MM.1S (cell line): ENCODE results near the gene TMEM253.

ENCODE experiments used
- DNase-seq: peaks from one replicate; pipeline ENCODE4 v3.0.0-alpha.2; 2015
- H2AFZ ChIP-seq: fragments of 300-600 bp; sonication (generic); 2 replicates; pipeline ENCODE4 v1.6.0; 2016; ENCODE audit warnings: antibody characterized with exemption, low read length
- H3F3A ChIP-seq: fragments of 300-600 bp; sonication (generic); 2 replicates; pipeline ENCODE4 v1.6.1; 2016; ENCODE audit warnings: mild to moderate bottlenecking, antibody characterized with exemption, low read length, moderate library complexity, mixed read lengths; ENCODE audit not compliant: insufficient read depth
- H3K27ac ChIP-seq: fragments of 300-600 bp; sonication (generic); 2 replicates; pipeline ENCODE4 v1.5.1; 2016; ENCODE audit warnings: mild to moderate bottlenecking, low read length
- H3K27me3 ChIP-seq: fragments of 300-600 bp; sonication (generic); replicated peaks from 2 replicates; pipeline ENCODE4 v1.6.0; 2016; ENCODE audit warnings: low read length; ENCODE audit not compliant: insufficient read depth
- H3K36me3 ChIP-seq: fragments of 300-600 bp; sonication (generic); replicated peaks from 2 replicates; pipeline ENCODE4 v1.6.1; 2016; ENCODE audit warnings: mild to moderate bottlenecking, low read length, mixed read lengths; ENCODE audit not compliant: insufficient read depth
- H3K4me1 ChIP-seq: fragments of 300-600 bp; sonication (generic); 2 replicates; pipeline ENCODE4 v1.6.1; 2016; ENCODE audit warnings: low read length, mixed read lengths
- H3K4me2 ChIP-seq: fragments of 300-600 bp; sonication (generic); 2 replicates; pipeline ENCODE4 v1.6.0; 2016; ENCODE audit warnings: low read depth, low read length
- H3K4me3 ChIP-seq: fragments of 300-600 bp; sonication (generic); 2 replicates; pipeline ENCODE4 v1.5.1; 2016; ENCODE audit warnings: low read length, mixed read lengths
- H3K79me2 ChIP-seq: fragments of 300-600 bp; sonication (generic); 2 replicates; pipeline ENCODE4 v1.6.1; 2016; ENCODE audit warnings: mixed run types, low read length, mixed read lengths
- H3K9ac ChIP-seq: fragments of 300-600 bp; sonication (generic); 2 replicates; pipeline ENCODE4 v1.6.1; 2016; ENCODE audit warnings: low read length, mixed read lengths
- H3K9me2 ChIP-seq: fragments of 300-600 bp; sonication (generic); replicated peaks from 2 replicates; pipeline ENCODE4 v1.6.1; 2016; ENCODE audit warnings: mild to moderate bottlenecking, low read length, mixed read lengths; ENCODE audit not compliant: insufficient read depth
- H3K9me3 ChIP-seq: fragments of 300-600 bp; sonication (generic); replicated peaks from 2 replicates; pipeline ENCODE4 v1.6.1; 2016; ENCODE audit warnings: mild to moderate bottlenecking, low read length, mixed read lengths; ENCODE audit not compliant: insufficient read depth
- H4K20me1 ChIP-seq: fragments of 300-600 bp; sonication (generic); 2 replicates; pipeline ENCODE4 v1.6.1; 2016; ENCODE audit warnings: mild to moderate bottlenecking, low read length, moderate library complexity, mixed read lengths; ENCODE audit not compliant: insufficient read depth
- EZH2 ChIP-seq: fragments of 300-600 bp; sonication (generic); optimal IDR thresholded peaks from 2 replicates; pipeline ENCODE3; 2017; ENCODE audit warnings: low read depth, mild to moderate bottlenecking, antibody characterized with exemption, low read length, mixed read lengths
- EZH2phosphoT487 ChIP-seq: fragments of 300-600 bp; sonication (generic); IDR thresholded peaks from 2 replicates; pipeline ENCODE4 v1.6.1; 2018; ENCODE audit warnings: antibody characterized with exemption, low read length
- TF ChIP-seq, protein P1 (sequence below): fragments of 300-600 bp; sonication (generic); IDR thresholded peaks from 2 replicates; pipeline ENCODE4 v1.5.1; 2016; ENCODE audit warnings: antibody characterized with exemption, low read length, mixed read lengths

Gene TMEM253

GRCh38 chr14:21106176-21106497, 5.3 kb downstream of the TMEM253 start:
- TF ChIP-seq EZH2 (no peak), EZH2phosphoT487 (no peak)
- TF ChIP-seq, protein P1, sequence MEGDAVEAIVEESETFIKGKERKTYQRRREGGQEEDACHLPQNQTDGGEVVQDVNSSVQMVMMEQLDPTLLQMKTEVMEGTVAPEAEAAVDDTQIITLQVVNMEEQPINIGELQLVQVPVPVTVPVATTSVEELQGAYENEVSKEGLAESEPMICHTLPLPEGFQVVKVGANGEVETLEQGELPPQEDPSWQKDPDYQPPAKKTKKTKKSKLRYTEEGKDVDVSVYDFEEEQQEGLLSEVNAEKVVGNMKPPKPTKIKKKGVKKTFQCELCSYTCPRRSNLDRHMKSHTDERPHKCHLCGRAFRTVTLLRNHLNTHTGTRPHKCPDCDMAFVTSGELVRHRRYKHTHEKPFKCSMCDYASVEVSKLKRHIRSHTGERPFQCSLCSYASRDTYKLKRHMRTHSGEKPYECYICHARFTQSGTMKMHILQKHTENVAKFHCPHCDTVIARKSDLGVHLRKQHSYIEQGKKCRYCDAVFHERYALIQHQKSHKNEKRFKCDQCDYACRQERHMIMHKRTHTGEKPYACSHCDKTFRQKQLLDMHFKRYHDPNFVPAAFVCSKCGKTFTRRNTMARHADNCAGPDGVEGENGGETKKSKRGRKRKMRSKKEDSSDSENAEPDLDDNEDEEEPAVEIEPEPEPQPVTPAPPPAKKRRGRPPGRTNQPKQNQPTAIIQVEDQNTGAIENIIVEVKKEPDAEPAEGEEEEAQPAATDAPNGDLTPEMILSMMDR, result no peak
- Histone ChIP-seq H3K27ac (peak overlapping the region; percentile 56; the same call in 1 of the 2 replicates), H3K9me2 (no peaks in the 10 kb centered on the region), H3K27me3 (no peaks in the 10 kb centered on the region), H3K4me3 (no peak overlapping the region), H3K36me3 (no peaks in the 10 kb centered on the region), H3K4me2 (peak overlapping the region; percentile 31), H3K9me3 (no peaks in the 10 kb centered on the region), H3K4me1 (peaks cover 43% of the 10 kb centered on the region), H3F3A (peaks cover 18% of the 10 kb centered on the region), H4K20me1 (no peaks in the 10 kb centered on the region), H2AFZ (0 out of 2 replicates have a peak overlapping the region, but pooled peaks have one; percentile 52), H3K79me2 (no peaks in the 10 kb centered on the region), H3K9ac (no peak overlapping the region)
- no peak for DNase-seq

DNA sequence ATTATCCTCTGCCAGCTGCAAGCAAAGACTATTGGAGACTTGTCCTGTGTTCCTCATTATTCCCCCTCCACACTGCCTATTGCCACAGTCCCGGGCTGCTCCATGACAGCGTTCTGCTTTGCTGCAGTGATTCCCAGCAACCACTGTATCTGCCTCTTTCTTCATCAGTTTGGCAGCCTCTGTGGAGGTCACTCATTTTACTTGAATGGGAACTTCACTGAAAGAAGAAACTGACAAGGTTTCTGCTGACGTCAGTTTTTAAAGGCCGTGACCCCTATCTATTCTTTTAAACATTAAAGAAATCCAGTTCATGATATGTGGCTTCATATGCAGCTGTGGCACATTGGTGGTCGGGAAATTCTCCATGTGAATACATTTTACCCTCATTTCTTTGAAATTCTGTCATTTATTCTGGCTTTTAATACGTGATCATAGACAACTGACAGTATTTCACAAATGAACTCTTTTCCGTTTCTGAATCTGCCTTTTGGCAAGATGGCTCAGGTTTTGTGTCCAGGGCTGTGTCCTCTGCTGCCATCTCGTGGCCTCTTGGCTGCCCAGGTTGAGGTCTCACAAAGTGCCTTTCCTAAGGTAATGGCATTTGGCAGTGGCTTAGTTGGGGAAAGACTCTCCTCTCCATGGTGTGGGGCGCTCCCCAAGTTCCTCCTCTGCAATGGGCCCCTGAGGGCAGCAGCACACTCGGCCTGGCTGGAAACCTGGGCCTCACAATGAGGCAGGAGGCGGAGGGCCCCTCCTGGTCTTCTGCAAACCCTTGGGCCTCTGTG, 5.8 kb downstream of the TMEM253 start:
- H3K36me3 ChIP-seq, result no peaks in the 10 kb centered on the region
- H3K9me2 ChIP-seq, result no peaks in the 10 kb centered on the region
- H3K4me3 ChIP-seq, result no peak overlapping the region
- no peaks in the 10 kb centered on the region for H3K27me3 ChIP-seq
- TF ChIP-seq, protein P1, result peak; percentile 74
- TF ChIP-seq EZH2phosphoT487, result no peak
- no peak for TF ChIP-seq EZH2
- DNase-seq, result peak; percentile 61
- H3K4me2 ChIP-seq, result peak overlapping the region; percentile 31
- H3K79me2 ChIP-seq, result no peaks in the 10 kb centered on the region
- no peaks in the 10 kb centered on the region for H3K9me3 ChIP-seq
- peak overlapping the region; percentile 56; the same call in 1 of the 2 replicates for H3K27ac ChIP-seq
- no peak overlapping the region; the same call in 1 of the 2 replicates for H3K9ac ChIP-seq
- no peaks in the 10 kb centered on the region for H4K20me1 ChIP-seq
- H3F3A ChIP-seq, result peaks cover 18% of the 10 kb centered on the region
- H2AFZ ChIP-seq, result peak overlapping the region; percentile 52
- H3K4me1 ChIP-seq, result peaks cover 43% of the 10 kb centered on the region

DNA sequence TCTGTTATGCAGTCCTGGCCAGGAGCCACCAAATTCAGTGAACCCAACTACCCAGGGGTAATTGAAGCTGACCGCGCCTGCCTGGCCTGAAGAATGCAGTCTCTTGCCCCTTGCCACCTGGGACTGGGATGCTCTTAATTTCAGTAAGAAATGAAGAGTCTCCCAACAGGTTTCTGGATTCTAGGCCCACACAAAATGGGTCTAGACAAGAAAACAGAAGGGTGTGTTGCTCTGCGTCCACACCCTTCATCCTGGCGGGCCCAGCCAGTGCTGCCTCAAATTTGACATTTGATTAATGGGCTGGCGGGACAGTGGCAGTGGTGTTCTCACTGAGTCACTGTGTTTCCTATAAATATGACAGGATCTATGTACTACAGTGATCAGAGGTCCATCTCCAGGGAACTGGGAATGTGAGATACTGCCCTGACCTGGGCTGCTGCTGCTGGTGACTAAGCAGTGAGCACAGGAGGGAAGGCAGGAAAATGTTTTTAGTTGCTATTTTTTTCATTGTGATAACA, 6.5 kb downstream of the TMEM253 start:
- H3K4me2 ChIP-seq, result no peak overlapping the region
- H3F3A ChIP-seq, result peaks cover 18% of the 10 kb centered on the region
- H4K20me1 ChIP-seq, result no peaks in the 10 kb centered on the region
- no peaks in the 10 kb centered on the region for H3K9me3 ChIP-seq
- no peak overlapping the region for H3K9ac ChIP-seq
- no peaks in the 10 kb centered on the region for H3K36me3 ChIP-seq
- H3K4me1 ChIP-seq, result peaks cover 43% of the 10 kb centered on the region
- H3K27ac ChIP-seq, result peak overlapping the region; percentile 56; the same call in 1 of the 2 replicates
- H3K4me3 ChIP-seq, result no peak overlapping the region
- DNase-seq, result no peak
- H3K79me2 ChIP-seq, result no peaks in the 10 kb centered on the region
- H2AFZ ChIP-seq, result no peak overlapping the region; the same call in 1 of the 2 replicates
- no peaks in the 10 kb centered on the region for H3K27me3 ChIP-seq
- TF ChIP-seq EZH2, result no peak
- TF ChIP-seq, protein P1, result no peak
- no peak for TF ChIP-seq EZH2phosphoT487
- no peaks in the 10 kb centered on the region for H3K9me2 ChIP-seq
